NCI-H345 (cell line): ENCODE results near the gene CDK3.
"Not testable (repeated sequence)": the region's sequence is repeated elsewhere in the genome, so short reads cannot be mapped to it uniquely, and the experiment has no call there.

Experiments
- DNase-seq: peaks from one replicate; lab custom pipeline; 2025; lab: John Stamatoyannopoulos, UW

CDK3 gene

GRCh38 chr17:76039121-76039520 lies 38.5 kb downstream of the CDK3 start:
- DNase-seq = no peak

GRCh38 chr17:76040376-76040775 lies 39.7 kb downstream of the CDK3 start:
- DNase-seq = no peak

- DNase-seq = not testable (repeated sequence)
Measured at GRCh38 chr17:76042868-76043267, 42.2 kb downstream of the CDK3 start.

- DNase-seq = not testable (repeated sequence)
Measured at GRCh38 chr17:76044475-76045007, 43.9 kb downstream of the CDK3 start.

- no peak for DNase-seq
Measured at GRCh38 chr17:76046064-76046463, 45.4 kb downstream of the CDK3 start.

GRCh38 chr17:76048025-76048605 lies 47.5 kb downstream of the CDK3 start:
- no peak for DNase-seq

GRCh38 chr17:76048711-76049110 lies 48.1 kb downstream of the CDK3 start:
- no peak for DNase-seq

GRCh38 chr17:76049239-76049638 lies 48.6 kb downstream of the CDK3 start:
- DNase-seq = no peak

- DNase-seq = no peak
Measured at GRCh38 chr17:76049836-76050537, 49.3 kb downstream of the CDK3 start.

GRCh38 chr17:76050538-76051467 lies 50.1 kb downstream of the CDK3 start:
- no peak for DNase-seq

- DNase-seq = no peak
Measured at GRCh38 chr17:76051561-76051960, 50.9 kb downstream of the CDK3 start.

- DNase-seq = no peak
Measured at GRCh38 chr17:76053246-76054111, 52.8 kb downstream of the CDK3 start.

- DNase-seq = no peak
Measured at GRCh38 chr17:76054112-76054476, 53.4 kb downstream of the CDK3 start.
